CD4-positive, alpha-beta T cell treated with Interleukin-15 for 1 hour (primary cell): Measurements from ENCODE around the gene PPT1.
A peak's percentile ranks its signal among the peaks of the same experiment; 100 is the strongest.

Experiments used
- DNase-seq: peaks from one replicate; pipeline ENCODE4 v3.0.0-alpha.2; 2020

PPT1 gene

GRCh38 chr1:40092241-40092640, 4.8 kb downstream of the PPT1 start:
- DNase-seq: no peak

GRCh38 chr1:40090652-40091355, 6.2 kb downstream of the PPT1 start:
- no peak for DNase-seq

- peak; percentile 49 for DNase-seq
These were observed 12.3 kb downstream of the PPT1 start for GRCh38 chr1:40084750-40085149.

GRCh38 chr1:40081871-40082270, 15.2 kb downstream of the PPT1 start:
- no peak for DNase-seq

GRCh38 chr1:40079774-40080400, 17.2 kb downstream of the PPT1 start:
- no peak for DNase-seq

- peak; percentile 44 for DNase-seq
These were observed 18.3 kb downstream of the PPT1 start for GRCh38 chr1:40078512-40079333.

GRCh38 chr1:40076895-40077312, 20.1 kb downstream of the PPT1 start:
- DNase-seq: no peak

- DNase-seq: no peak
These were observed 21.8 kb downstream of the PPT1 start for GRCh38 chr1:40075266-40075665.

GRCh38 chr1:40073062-40073461, 24.0 kb downstream of the PPT1 start:
- DNase-seq: no peak

- no peak for DNase-seq
These were observed 24.9 kb downstream of the PPT1 start for GRCh38 chr1:40072142-40072541.

- no peak for DNase-seq
These were observed 29.2 kb downstream of the PPT1 start for GRCh38 chr1:40067851-40068250.

GRCh38 chr1:40067023-40067422, 30.0 kb downstream of the PPT1 start:
- no peak for DNase-seq

- peak; percentile 31 for DNase-seq
These were observed 32.1 kb downstream of the PPT1 start for GRCh38 chr1:40064797-40065499.

GRCh38 chr1:40059960-40060750, 36.9 kb downstream of the PPT1 start:
- no peak for DNase-seq

- no peak for DNase-seq
These were observed 37.6 kb downstream of the PPT1 start for GRCh38 chr1:40059338-40059959.

GRCh38 chr1:40058453-40059337, 38.4 kb downstream of the PPT1 start:
- DNase-seq: no peak

GRCh38 chr1:40058097-40058452, 39.0 kb downstream of the PPT1 start:
- DNase-seq: no peak

- no peak for DNase-seq
These were observed 39.6 kb downstream of the PPT1 start for GRCh38 chr1:40057310-40058030.

GRCh38 chr1:40056519-40057309, 40.3 kb downstream of the PPT1 start:
- DNase-seq: no peak
